ENCODE results near the gene PXMP4.

DNA sequence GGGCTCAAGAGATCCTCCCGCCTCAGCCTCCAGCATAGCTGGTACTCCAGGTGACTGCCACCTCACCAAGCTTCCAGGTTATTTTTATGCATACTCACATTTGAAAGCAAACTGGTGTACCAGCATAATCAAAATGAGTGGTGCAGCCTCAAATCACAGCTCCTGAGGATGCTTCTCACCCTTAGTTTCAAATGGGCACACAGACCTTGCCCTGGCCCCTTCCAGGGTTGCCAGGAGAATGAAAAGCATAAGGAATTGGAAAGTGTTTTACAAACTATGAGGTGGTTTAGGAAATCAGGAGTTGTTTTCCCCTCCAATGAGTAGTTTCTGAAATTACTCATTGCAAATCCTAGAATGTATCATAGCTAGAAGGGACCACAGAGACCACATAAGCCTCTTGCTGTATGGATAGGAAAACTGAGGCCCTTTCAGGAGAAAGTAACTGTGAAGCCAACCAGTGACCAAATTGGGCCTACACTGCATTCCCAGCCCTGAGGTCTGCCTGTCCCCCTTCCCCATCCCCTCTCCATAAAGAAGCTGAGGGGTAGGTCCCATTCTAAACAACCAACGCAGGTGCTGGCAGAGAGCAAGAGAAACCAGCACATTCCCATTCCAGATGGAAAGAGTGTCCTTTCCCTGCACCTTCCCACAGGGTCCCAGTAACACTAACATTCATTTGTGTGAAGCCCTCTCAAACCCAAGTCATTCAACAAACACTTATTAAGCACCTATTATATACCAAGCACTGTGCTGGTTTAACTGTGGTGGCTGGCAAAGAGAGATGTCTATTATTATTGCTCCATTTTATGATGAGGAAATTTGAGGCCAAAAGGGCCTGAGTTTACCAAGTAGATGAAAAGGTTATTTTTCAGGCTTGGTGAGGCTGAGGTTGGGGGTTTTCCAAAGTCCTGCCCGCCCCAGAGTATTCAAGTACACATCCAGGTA, 31.8 kb downstream of the PXMP4 start:
- TF ChIP-seq EZH2 (IDR thresholded peaks at IDR 0.05; ENCODE audit: borderline replicate concordance, low read length) (no peak), CTCF (conservative IDR thresholded peaks at IDR 0.05 in 1 of 2, IDR thresholded peaks at IDR 0.05 in 1 of 2; ENCODE audit: extremely low read depth in 1 of 2, insufficient read depth in 1 of 2, low read depth in 1 of 2, low read length in 2 of 2) (no peak)
